H1 (cell line): ENCODE data around the gene RPS6KA5. TPM values are rescaled to one million over a fixed set of nuclear protein-coding genes. Genes with fewer than 3 reads are reported as not detected.

Source experiments
- CTCF ChIA-PET: fragments of 300-600 bp; sonication (Branson Sonifier 250); formaldehyde crosslinking; loops from one replicate; lab custom pipeline; 2021; ENCODE audit not compliant: partially characterized antibody; lab: Charles Lee
- POLR2A ChIA-PET: fragments of 300-600 bp; sonication (Branson Sonifier 250); formaldehyde crosslinking; loops from one replicate; lab custom pipeline; 2021; ENCODE audit warnings: inconsistent platforms; ENCODE audit not compliant: partially characterized antibody; lab: Charles Lee
- DNase-seq, 2 experiments: peaks; one replicate each; pipeline versions ENCODE4 v3.0.0 to v3.0.0-alpha.2; 2010 to 2022; ENCODE audit warnings: low spot score in 2 of 2, low read depth in 1 of 2, mixed read lengths in 1 of 2
- FAIRE-seq: peaks from 2 replicates; lab custom pipeline; 2011; peaks lifted over from hg19 to GRCh38; lab: Jason Lieb, UNC
- H2AFZ ChIP-seq: 2 replicates; pipeline ENCODE4 v1.8.1; 2012; ENCODE audit warnings: low read length, inconsistent platforms
- H2AK5ac ChIP-seq: 2 replicates; pipeline ENCODE4 v1.6.1; 2013; ENCODE audit warnings: low read depth, low read length
- H2BK120ac ChIP-seq: replicated peaks from 2 replicates; pipeline ENCODE3; 2013; ENCODE audit warnings: low read depth, low read length, inconsistent platforms
- H2BK12ac ChIP-seq: 2 replicates; pipeline ENCODE4 v1.6.1; 2013; ENCODE audit warnings: low read depth, low read length
- H2BK15ac ChIP-seq: 2 replicates; pipeline ENCODE4 v1.6.1; 2013; ENCODE audit warnings: low read length
- H2BK20ac ChIP-seq: 2 replicates; pipeline ENCODE4 v1.6.1; 2013; ENCODE audit warnings: low read length
- H2BK5ac ChIP-seq: 2 replicates; pipeline ENCODE4 v1.6.1; 2013; ENCODE audit warnings: low read depth, low read length
- H3K14ac ChIP-seq: 2 replicates; pipeline ENCODE4 v1.6.1; 2013; ENCODE audit warnings: inconsistent platforms; ENCODE audit not compliant: insufficient read length
- H3K18ac ChIP-seq: 2 replicates; pipeline ENCODE4 v1.6.1; 2013; ENCODE audit warnings: low read length; ENCODE audit errors: extremely low read depth
- H3K23ac ChIP-seq: 2 replicates; pipeline ENCODE4 v1.6.1; 2013; ENCODE audit warnings: inconsistent platforms; ENCODE audit not compliant: insufficient read length
- H3K23me2 ChIP-seq: 2 replicates; pipeline ENCODE4 v1.6.1; 2013; ENCODE audit warnings: low read depth, low read length
- H3K27ac ChIP-seq: 2 replicates; pipeline ENCODE4 v1.6.1; 2011; ENCODE audit warnings: low read depth, low read length, inconsistent platforms
- H3K27me3 ChIP-seq, 4 experiments: replicated peaks in 1 of 4; 1 replicate in 1 of 4; 2 replicates in 3 of 4; pipeline versions ENCODE4 v1.6.1 to v1.8.1; 2011 to 2013; ENCODE audit warnings: low read length in 3 of 4, mild to moderate bottlenecking in 3 of 4, inconsistent platforms in 2 of 4, mixed read lengths in 2 of 4, moderate library complexity in 1 of 4; ENCODE audit not compliant: control insufficient read depth in 3 of 4, insufficient read depth in 3 of 4; ENCODE audit errors: extremely low read depth in 1 of 4
- H3K36me3 ChIP-seq, 4 experiments: 2 replicates each; pipeline versions ENCODE4 v1.6.1 to v1.8.1; 2011 to 2013; ENCODE audit warnings: mild to moderate bottlenecking in 4 of 4, low read length in 3 of 4, moderate library complexity in 2 of 4, control low read depth in 1 of 4, inconsistent platforms in 1 of 4; ENCODE audit not compliant: insufficient read depth in 4 of 4, control insufficient read depth in 2 of 4
- H3K4ac ChIP-seq: replicated peaks from 2 replicates; pipeline ENCODE3; 2013; ENCODE audit warnings: low read length, low read depth, mixed read lengths, inconsistent platforms; ENCODE audit not compliant: insufficient read length
- H3K4me1 ChIP-seq, 4 experiments: replicated peaks in 1 of 4; 1 replicate in 1 of 4; 2 replicates in 3 of 4; pipeline versions ENCODE4 v1.6.1 to v1.8.1; 2011 to 2013; ENCODE audit warnings: low read length in 3 of 4, inconsistent platforms in 2 of 4, mixed read lengths in 1 of 4; ENCODE audit not compliant: insufficient read depth in 4 of 4, control insufficient read depth in 3 of 4
- H3K4me2 ChIP-seq, 2 experiments: 2 replicates each; pipeline versions ENCODE4 v1.6.1 to v1.8.1; 2011 to 2013; ENCODE audit warnings: low read depth in 2 of 2, low read length in 2 of 2, control low read depth in 1 of 2, inconsistent platforms in 1 of 2, mild to moderate bottlenecking in 1 of 2; ENCODE audit not compliant: insufficient read depth in 1 of 2
- H3K4me3 ChIP-seq, 4 experiments: fragments of 200-600, 300-600 bp in 1 of 4; sonication (generic), shearing (Covaris generic), sonication (Bioruptor Twin) in 1 of 4; 2 replicates each; pipeline versions ENCODE4 v1.5.1 to v1.8.1; 2011 to 2016; ENCODE audit warnings: low read length in 4 of 4, low read depth in 3 of 4, control low read depth in 2 of 4, inconsistent platforms in 2 of 4, mild to moderate bottlenecking in 2 of 4, mixed read lengths in 1 of 4, moderate library complexity in 1 of 4; ENCODE audit not compliant: insufficient read depth in 2 of 4; ENCODE audit errors: extremely low read depth in 1 of 4
- H3K56ac ChIP-seq: replicated peaks from 2 replicates; pipeline ENCODE3; 2013; ENCODE audit warnings: low read depth, mild to moderate bottlenecking, mixed read lengths, low read length, inconsistent platforms; ENCODE audit not compliant: insufficient read length
- H3K79me1 ChIP-seq: 2 replicates; pipeline ENCODE4 v1.6.1; 2013; ENCODE audit warnings: low read depth, low read length, control low read depth
- H3K79me2 ChIP-seq, 2 experiments: 2 replicates each; pipeline versions ENCODE4 v1.6.1 to v1.8.1; 2012 to 2013; ENCODE audit warnings: low read length in 2 of 2, mild to moderate bottlenecking in 2 of 2, inconsistent platforms in 1 of 2; ENCODE audit not compliant: insufficient read depth in 2 of 2, control insufficient read depth in 1 of 2
- H3K9ac ChIP-seq, 4 experiments: replicated peaks in 1 of 4; 1 replicate in 1 of 4; 2 replicates in 3 of 4; pipeline versions ENCODE4 v1.6.1 to v1.8.1; 2011 to 2013; ENCODE audit warnings: low read depth in 3 of 4, low read length in 3 of 4, control low read depth in 2 of 4, mild to moderate bottlenecking in 2 of 4, moderate library complexity in 2 of 4, inconsistent platforms in 1 of 4; ENCODE audit errors: extremely low read depth in 1 of 4
- H3K9me3 ChIP-seq, 2 experiments: 2 replicates each; pipeline versions ENCODE4 v1.6.1 to v1.8.1; 2012 to 2013; ENCODE audit warnings: mild to moderate bottlenecking in 2 of 2, moderate library complexity in 2 of 2, control low read depth in 1 of 2, inconsistent platforms in 1 of 2, low read depth in 1 of 2, low read length in 1 of 2, mixed read lengths in 1 of 2; ENCODE audit not compliant: insufficient read depth in 2 of 2
- H4K20me1 ChIP-seq, 2 experiments: replicated peaks in 1 of 2; 2 replicates each; pipeline versions ENCODE3 to v1.8.1; 2011 to 2013; ENCODE audit warnings: inconsistent platforms in 2 of 2, low read length in 2 of 2, mild to moderate bottlenecking in 1 of 2; ENCODE audit not compliant: insufficient read depth in 2 of 2, control insufficient read depth in 1 of 2
- H4K5ac ChIP-seq: 2 replicates; pipeline ENCODE4 v1.6.1; 2013; ENCODE audit warnings: low read length, low read depth, mixed read lengths, inconsistent platforms; ENCODE audit not compliant: insufficient read length
- H4K8ac ChIP-seq: 2 replicates; pipeline ENCODE4 v1.8.0; 2013; ENCODE audit warnings: mild to moderate bottlenecking, moderate library complexity, low read length, inconsistent platforms; ENCODE audit not compliant: insufficient read depth; ENCODE audit errors: extremely low read depth
- H4K91ac ChIP-seq: replicated peaks from 2 replicates; pipeline ENCODE3; 2013; ENCODE audit warnings: low read length, mixed read lengths, inconsistent platforms; ENCODE audit not compliant: insufficient read length
- ASH2L ChIP-seq: fragments of 200-600, 300-600 bp; sonication (generic); IDR thresholded peaks from one replicate; pipeline ENCODE4 v1.7.1; 2017; ENCODE audit warnings: low read length
- CBX8 ChIP-seq: fragments of 300-800, 300-1000 bp; sonication (generic); IDR thresholded peaks from 2 replicates; pipeline ENCODE4 v1.7.1; 2016; ENCODE audit warnings: low read depth, low read length, borderline replicate concordance
- CHD2 ChIP-seq: IDR thresholded peaks from 2 replicates; pipeline ENCODE4 v1.6.1; 2012; ENCODE audit warnings: low read length, improper control_type of control experiment
- EGR1 ChIP-seq: IDR thresholded peaks from 2 replicates; pipeline ENCODE4 v1.6.1; 2011; ENCODE audit warnings: low read depth, low read length, borderline replicate concordance
- MAX ChIP-seq: IDR thresholded peaks from 2 replicates; pipeline ENCODE4 v1.6.1; 2012; ENCODE audit warnings: inconsistent platforms
- NANOG ChIP-seq: IDR thresholded peaks from 2 replicates; pipeline ENCODE4 v1.6.1; 2011; ENCODE audit warnings: low read length, low read depth, mild to moderate bottlenecking, inconsistent platforms; ENCODE audit not compliant: insufficient read depth, poor library complexity, severe bottlenecking
- POLR2AphosphoS5 ChIP-seq: IDR thresholded peaks from 2 replicates; pipeline ENCODE4 v1.6.1; 2011; ENCODE audit warnings: low read depth, low read length
- POU5F1 ChIP-seq: IDR thresholded peaks from 2 replicates; pipeline ENCODE4 v1.6.1; 2011; ENCODE audit warnings: low read depth, mild to moderate bottlenecking, low read length, moderate library complexity
- RFX5 ChIP-seq: IDR thresholded peaks from 2 replicates; pipeline ENCODE4 v1.6.1; 2011; ENCODE audit warnings: low read depth, low read length, improper control_type of control experiment, borderline replicate concordance
- SIN3A ChIP-seq, 2 experiments: IDR thresholded peaks in 1 of 2; conservative IDR thresholded peaks in 1 of 2; 2 replicates each; pipeline ENCODE4 v1.6.1; 2011 to 2012; ENCODE audit warnings: low read length in 2 of 2, improper control_type of control experiment in 1 of 2, low read depth in 1 of 2, mild to moderate bottlenecking in 1 of 2
- SIX5 ChIP-seq: IDR thresholded peaks from 2 replicates; pipeline ENCODE4 v1.6.1; 2011; ENCODE audit warnings: mild to moderate bottlenecking, low read depth, low read length
- SP1 ChIP-seq: IDR thresholded peaks from 2 replicates; pipeline ENCODE4 v1.6.1; 2011; ENCODE audit warnings: low read depth, low read length
- SP2 ChIP-seq: IDR thresholded peaks from 2 replicates; pipeline ENCODE4 v1.6.1; 2012; ENCODE audit warnings: mild to moderate bottlenecking, low read length, inconsistent platforms
- USF2 ChIP-seq: IDR thresholded peaks from 2 replicates; pipeline ENCODE4 v1.6.1; 2011; ENCODE audit warnings: low read length, improper control_type of control experiment
- WGBS, 2 experiments: shearing (Covaris generic) in 1 of 2; methylation state at CpG; one replicate each; pipeline versions ENCODE4 v1.1.6 to v1.1.7; 2013 to 2015; ENCODE audit warnings: low lambda C conversion rate in 2 of 2, mixed read lengths in 2 of 2, inconsistent platforms in 1 of 2, low coverage in 1 of 2, missing lambda C conversion rate in 1 of 2; ENCODE audit not compliant: insufficient replicate concordance in 2 of 2, insufficient coverage in 1 of 2, insufficient read length in 1 of 2; ENCODE audit errors: extremely low coverage in 1 of 2, missing lambda C conversion rate in 1 of 2; 5-methylcytosine and 5-hydroxymethylcytosine counted together
- polyA plus RNA-seq, 7 experiments: library from polyadenylated mRNA; depleted of rRNA in 3 of 7; stranded (reverse) in 5 of 7; unstranded in 2 of 7; fragments of >200 nt in 5 of 7; fragments of 200-250 nt in 2 of 7; gene quantifications; 1 replicate in 5 of 7; 2 replicates in 1 of 7; 4 replicates in 1 of 7; pipeline versions ENCODE4 v1.2.1 to v1.2.3, GENCODE V29; 2011 to 2013; ENCODE audit warnings: missing spikeins in 2 of 7, mixed read lengths in 2 of 7
- total RNA-seq: library from RNA; stranded (reverse); fragmentation: NEBNext Ultra II Directional; extraction: Animal tissue kit (Norgen Biotek cat#: 25700); gene quantifications from 2 replicates; pipeline ENCODE4 v1.2.1, GENCODE V29; 2021

Gene RPS6KA5
- total and polyA plus RNA-seq, 2 of the 8 experiments (the other 6 are each of a cell fraction or from before 2014, with no cell fraction given) = 0.85 to 3.1 TPM

- FAIRE-seq = no peak
- CTCF ChIA-PET = interaction anchor here (0.8 to 1.5 kb wide), 5 partner anchors 9 to 132 kb away, joined by 3 to 5 read pairs (median 3); no protein-coding TSS in a partner anchor
- no peak for TF ChIP-seq SIX5
- no peak for TF ChIP-seq POLR2AphosphoS5
- no peak for TF ChIP-seq POU5F1
- no peak for TF ChIP-seq CBX8
- no peak for TF ChIP-seq USF2
- TF ChIP-seq SIN3A (conservative IDR thresholded peaks at IDR 0.05 in 1 of 2, IDR thresholded peaks at IDR 0.05 in 1 of 2; ENCODE audit: low read depth in 1 of 2, low read length in 2 of 2) = no peak
- no peak for TF ChIP-seq CHD2
- no peak for TF ChIP-seq MAX
- no peak for TF ChIP-seq EGR1
- TF ChIP-seq SP1 = no peak
- no peak for TF ChIP-seq SP2
- TF ChIP-seq NANOG = no peak
- TF ChIP-seq RFX5 = no peak
- no peak for TF ChIP-seq ASH2L
Measured at GRCh38 chr14:91041450-91041849, 19.0 kb downstream of the RPS6KA5 start.

More at GRCh38 chr14:91041450-91041849, 19.0 kb downstream of the RPS6KA5 start:
- DNase-seq = no peak
- no peak overlapping the region for H3K18ac ChIP-seq
- H2BK20ac ChIP-seq = no peak overlapping the region
- H2BK120ac ChIP-seq = no peak overlapping the region
- no peaks in the 10 kb centered on the region for H4K20me1 ChIP-seq
- H3K79me1 ChIP-seq = no peaks in the 10 kb centered on the region
- H2BK12ac ChIP-seq = no peak overlapping the region
- no peaks in the 10 kb centered on the region for H3K36me3 ChIP-seq
- H3K79me2 ChIP-seq = no peaks in the 10 kb centered on the region
- H3K4me3 ChIP-seq = no peak overlapping the region
- H3K56ac ChIP-seq = no peak overlapping the region
- no peaks in the 10 kb centered on the region for H3K4me1 ChIP-seq
- H3K23ac ChIP-seq = no peak overlapping the region
- no peak overlapping the region for H2AFZ ChIP-seq
- WGBS, 2 experiments = 81% methylated on average over 2 of the region's 2 CpGs; no CpG with 5 or more reads in 1 of the 2 experiments
- no peak overlapping the region for H3K4ac ChIP-seq
- no peak overlapping the region for H2BK15ac ChIP-seq
- POLR2A ChIA-PET = interaction anchor here (0.7 to 1.3 kb wide), 2 partner anchors 10 to 137 kb away, joined by 3 to 4 read pairs; no protein-coding TSS in a partner anchor
- H3K23me2 ChIP-seq = no peaks in the 10 kb centered on the region; the same call in 1 of the 2 replicates
- H3K9me3 ChIP-seq = no peaks in the 10 kb centered on the region
- no peak overlapping the region for H3K4me2 ChIP-seq
- H3K14ac ChIP-seq = no peak overlapping the region
- H2BK5ac ChIP-seq = no peak overlapping the region
- H4K91ac ChIP-seq = no peak overlapping the region
- no peak overlapping the region for H4K5ac ChIP-seq
- no peak overlapping the region for H2AK5ac ChIP-seq
- no peak overlapping the region for H4K8ac ChIP-seq
- H3K27me3 ChIP-seq = no peaks in the 10 kb centered on the region
- no peak overlapping the region for H3K9ac ChIP-seq
- H3K27ac ChIP-seq = no peak overlapping the region
